Mesendoderm (in vitro differentiated cells): Measurements from ENCODE around the gene EHBP1.
A peak's percentile ranks its signal among the peaks of the same experiment; 100 is the strongest.

Experiments used
- DNase-seq: peaks from one replicate; pipeline ENCODE4 v3.0.0; 2013
- H2AK5ac ChIP-seq: 2 replicates; pipeline ENCODE4 v1.6.1; 2013; ENCODE audit warnings: low read length, inconsistent platforms
- H2BK120ac ChIP-seq: 2 replicates; pipeline ENCODE4 v1.6.1; 2013; ENCODE audit warnings: low read depth, mild to moderate bottlenecking, low read length, moderate library complexity, mixed read lengths
- H2BK15ac ChIP-seq: replicated peaks from 2 replicates; pipeline ENCODE4 v1.6.1; 2013; ENCODE audit warnings: low read depth, mild to moderate bottlenecking, moderate library complexity
- H2BK5ac ChIP-seq: 2 replicates; pipeline ENCODE4 v1.6.1; 2013; ENCODE audit warnings: low read length, inconsistent platforms
- H3K18ac ChIP-seq: 2 replicates; pipeline ENCODE4 v1.6.1; 2013; ENCODE audit warnings: mild to moderate bottlenecking, low read length, mixed read lengths
- H3K23ac ChIP-seq: one replicate; pipeline ENCODE4 v1.6.1; 2013; ENCODE audit warnings: low read length
- H3K27ac ChIP-seq: 2 replicates; pipeline ENCODE4 v1.5.1; 2013; ENCODE audit warnings: low read depth, mild to moderate bottlenecking, inconsistent platforms, low read length, moderate library complexity
- H3K27me3 ChIP-seq: 2 replicates; pipeline ENCODE4 v1.6.1; 2013; ENCODE audit warnings: low read length, control low read depth, mild to moderate bottlenecking, inconsistent platforms; ENCODE audit not compliant: insufficient read depth, poor library complexity
- H3K36me3 ChIP-seq: 2 replicates; pipeline ENCODE4 v1.6.1; 2013; ENCODE audit warnings: low read length, inconsistent platforms; ENCODE audit not compliant: control insufficient read depth, insufficient read depth
- H3K4ac ChIP-seq: one replicate; pipeline ENCODE4 v1.6.1; 2013; ENCODE audit warnings: low read depth, mild to moderate bottlenecking, low read length, moderate library complexity
- H3K4me1 ChIP-seq: 2 replicates; pipeline ENCODE4 v1.6.1; 2013; ENCODE audit warnings: low read depth, low read length, inconsistent platforms; ENCODE audit not compliant: control insufficient read depth
- H3K4me2 ChIP-seq: 2 replicates; pipeline ENCODE4 v1.6.1; 2013; ENCODE audit warnings: low read length
- H3K4me3 ChIP-seq: 2 replicates; pipeline ENCODE4 v1.5.1; 2013; ENCODE audit warnings: mild to moderate bottlenecking, low read length
- H3K56ac ChIP-seq: one replicate; pipeline ENCODE4 v1.6.1; 2013; ENCODE audit warnings: low read length
- H3K79me1 ChIP-seq: 2 replicates; pipeline ENCODE4 v1.6.1; 2013; ENCODE audit warnings: low read length, inconsistent platforms
- H3K79me2 ChIP-seq: 2 replicates; pipeline ENCODE4 v1.6.1; 2013; ENCODE audit warnings: mild to moderate bottlenecking, low read length; ENCODE audit not compliant: control insufficient read depth, insufficient read depth
- H3K9ac ChIP-seq: 2 replicates; pipeline ENCODE4 v1.6.1; 2013; ENCODE audit warnings: low read length, inconsistent platforms
- H4K5ac ChIP-seq: one replicate; pipeline ENCODE4 v1.6.1; 2013; ENCODE audit warnings: low read length
- H4K8ac ChIP-seq: one replicate; pipeline ENCODE4 v1.6.1; 2013; ENCODE audit warnings: low read depth, mild to moderate bottlenecking, control low read depth, low read length, moderate library complexity
- WGBS: extraction: QIAGEN DNeasy Blood & Tissue Kit; methylation state at CpG from one replicate; pipeline ENCODE4 v1.1.7; 2013; ENCODE audit warnings: low lambda C conversion rate, missing lambda C conversion rate; ENCODE audit not compliant: insufficient coverage; ENCODE audit errors: extremely low coverage; 5-methylcytosine and 5-hydroxymethylcytosine counted together

The EHBP1 gene

GRCh38 chr2:62817995-62818713 is 112.6 kb downstream of the EHBP1 start:
- Histone ChIP-seq H3K79me2 (no peaks in the 10 kb centered on the region), H3K4me3 (no peak overlapping the region)
- no CpG with 5 or more reads among the region's 2 CpGs for WGBS

GRCh38 chr2:62822549-62822948 is 117.0 kb downstream of the EHBP1 start:
- DNase-seq, result no peak
- H3K9ac ChIP-seq, result no peak overlapping the region
- H3K27ac ChIP-seq, result no peak overlapping the region
- H2BK15ac ChIP-seq, result no peak overlapping the region
- H3K4me2 ChIP-seq, result no peak overlapping the region
- H3K23ac ChIP-seq, result no peak overlapping the region
- H3K4me3 ChIP-seq, result no peak overlapping the region
- no peaks in the 10 kb centered on the region for H3K79me1 ChIP-seq
- H3K4me1 ChIP-seq, result no peaks in the 10 kb centered on the region
- H4K8ac ChIP-seq, result no peak overlapping the region
- H3K27me3 ChIP-seq, result no peaks in the 10 kb centered on the region
- H4K5ac ChIP-seq, result no peak overlapping the region
- no peak overlapping the region for H2BK120ac ChIP-seq
- no peaks in the 10 kb centered on the region for H3K36me3 ChIP-seq
- H2BK5ac ChIP-seq, result no peak overlapping the region
- no peaks in the 10 kb centered on the region for H3K79me2 ChIP-seq
- H3K4ac ChIP-seq, result no peak overlapping the region
- H3K56ac ChIP-seq, result no peak overlapping the region
- WGBS, result 100% methylated on average over 1 of the region's 3 CpGs
- H3K18ac ChIP-seq, result no peak overlapping the region
- no peak overlapping the region for H2AK5ac ChIP-seq

More at GRCh38 chr2:62817995-62818713, 112.6 kb downstream of the EHBP1 start:
- no peak overlapping the region for H3K4ac ChIP-seq
- H3K18ac ChIP-seq, result no peak overlapping the region
- H3K36me3 ChIP-seq, result no peaks in the 10 kb centered on the region
- no peak overlapping the region for H2AK5ac ChIP-seq
- no peak overlapping the region for H3K56ac ChIP-seq
- no peak overlapping the region for H4K5ac ChIP-seq
- no peaks in the 10 kb centered on the region for H3K4me1 ChIP-seq
- no peak overlapping the region for H3K27ac ChIP-seq
- H3K79me1 ChIP-seq, result no peaks in the 10 kb centered on the region
- H2BK120ac ChIP-seq, result no peak overlapping the region
- H3K27me3 ChIP-seq, result no peaks in the 10 kb centered on the region
- H3K4me2 ChIP-seq, result no peak overlapping the region
- no peak overlapping the region for H2BK5ac ChIP-seq
- no peak overlapping the region for H4K8ac ChIP-seq
- no peak for DNase-seq
- H3K9ac ChIP-seq, result no peak overlapping the region
- no peak overlapping the region for H2BK15ac ChIP-seq
- no peak overlapping the region for H3K23ac ChIP-seq

- WGBS, result no CpG with 5 or more reads among the region's 1 CpG
- no peak overlapping the region for H4K5ac ChIP-seq
- H3K18ac ChIP-seq, result no peak overlapping the region
- no peak overlapping the region for H3K27ac ChIP-seq
- H3K23ac ChIP-seq, result no peak overlapping the region
- H2BK5ac ChIP-seq, result no peak overlapping the region
- H3K79me1 ChIP-seq, result no peaks in the 10 kb centered on the region
- H2AK5ac ChIP-seq, result no peak overlapping the region
- H3K4me3 ChIP-seq, result no peak overlapping the region
- H3K56ac ChIP-seq, result no peak overlapping the region
- H3K4ac ChIP-seq, result no peak overlapping the region
- no peaks in the 10 kb centered on the region for H3K27me3 ChIP-seq
- H3K79me2 ChIP-seq, result no peaks in the 10 kb centered on the region
- no peaks in the 10 kb centered on the region for H3K36me3 ChIP-seq
- H3K4me2 ChIP-seq, result no peak overlapping the region
- no peaks in the 10 kb centered on the region for H3K4me1 ChIP-seq
- no peak for DNase-seq
- H2BK120ac ChIP-seq, result no peak overlapping the region
- H3K9ac ChIP-seq, result no peak overlapping the region
- H4K8ac ChIP-seq, result no peak overlapping the region
- no peak overlapping the region for H2BK15ac ChIP-seq
These were observed 118.9 kb downstream of the EHBP1 start for GRCh38 chr2:62824388-62824787.

GRCh38 chr2:62826141-62826540 is 120.6 kb downstream of the EHBP1 start:
- H3K4ac ChIP-seq, result no peak overlapping the region
- H3K27me3 ChIP-seq, result no peaks in the 10 kb centered on the region
- H2BK15ac ChIP-seq, result no peak overlapping the region
- H3K4me2 ChIP-seq, result no peak overlapping the region
- no peaks in the 10 kb centered on the region for H3K79me2 ChIP-seq
- H3K4me1 ChIP-seq, result no peaks in the 10 kb centered on the region
- peak; percentile 48 for DNase-seq
- H3K18ac ChIP-seq, result no peak overlapping the region
- no peak overlapping the region for H3K9ac ChIP-seq
- no peak overlapping the region for H4K5ac ChIP-seq
- no peak overlapping the region for H2BK120ac ChIP-seq
- H4K8ac ChIP-seq, result no peak overlapping the region
- H3K4me3 ChIP-seq, result no peak overlapping the region
- no peak overlapping the region for H2AK5ac ChIP-seq
- no CpG with 5 or more reads among the region's 3 CpGs for WGBS
- H3K79me1 ChIP-seq, result no peaks in the 10 kb centered on the region
- H3K27ac ChIP-seq, result no peak overlapping the region
- H3K23ac ChIP-seq, result no peak overlapping the region
- H3K36me3 ChIP-seq, result no peaks in the 10 kb centered on the region
- no peak overlapping the region for H3K56ac ChIP-seq
- H2BK5ac ChIP-seq, result no peak overlapping the region

- H4K5ac ChIP-seq, result no peak overlapping the region
- H2BK15ac ChIP-seq, result no peak overlapping the region
- no peak overlapping the region for H3K18ac ChIP-seq
- no peaks in the 10 kb centered on the region for H3K79me2 ChIP-seq
- no peak overlapping the region for H3K27ac ChIP-seq
- H4K8ac ChIP-seq, result no peak overlapping the region
- no peak overlapping the region for H2AK5ac ChIP-seq
- no peaks in the 10 kb centered on the region for H3K36me3 ChIP-seq
- no peak overlapping the region for H3K4ac ChIP-seq
- H2BK120ac ChIP-seq, result no peak overlapping the region
- no peak overlapping the region for H3K23ac ChIP-seq
- H3K56ac ChIP-seq, result no peak overlapping the region
- DNase-seq, result no peak
- no peak overlapping the region for H3K9ac ChIP-seq
- no peak overlapping the region for H2BK5ac ChIP-seq
- no peaks in the 10 kb centered on the region for H3K27me3 ChIP-seq
- H3K79me1 ChIP-seq, result no peaks in the 10 kb centered on the region
- H3K4me2 ChIP-seq, result no peak overlapping the region
- H3K4me3 ChIP-seq, result no peak overlapping the region
- WGBS, result no CpG with 5 or more reads among the region's 4 CpGs
- H3K4me1 ChIP-seq, result no peaks in the 10 kb centered on the region
These were observed 121.6 kb downstream of the EHBP1 start for GRCh38 chr2:62826953-62827675.
